Sigmoid colon (tissue), 7 donors: ENCODE data around the gene SAPCD2. TPM values are rescaled to one million over a fixed set of nuclear protein-coding genes. Genes with fewer than 3 reads are reported as not detected.

Source experiments
- DNase-seq: peaks from one replicate; pipeline ENCODE4 v3.0.0-alpha.2; 2019
- H3K27ac ChIP-seq, 4 donors: fragments of 200-600 bp; sonication (generic); one replicate each; pipeline ENCODE4 v1.5.1; 2016 to 2019; ENCODE audit warnings: mild to moderate bottlenecking in 1 of 4
- H3K27me3 ChIP-seq, 3 donors: fragments of 200-600 bp; sonication (generic); one replicate each; pipeline ENCODE4 v1.5.1; 2019; ENCODE audit warnings: mild to moderate bottlenecking in 1 of 3
- H3K36me3 ChIP-seq, 4 donors: fragments of 200-600 bp; sonication (generic); one replicate each; pipeline ENCODE4 v1.5.1; 2016 to 2019
- H3K4me1 ChIP-seq, 4 donors: fragments of 200-600 bp; sonication (generic); one replicate each; pipeline ENCODE4 v1.5.1; 2017 to 2019
- H3K4me3 ChIP-seq, 4 donors: fragments of 200-600 bp; sonication (generic); one replicate each; pipeline ENCODE4 v1.5.1; 2017 to 2019; ENCODE audit warnings: mild to moderate bottlenecking in 2 of 4, moderate library complexity in 1 of 4
- H3K9me3 ChIP-seq, 4 donors: fragments of 200-600 bp in 3 of 4; sonication (generic) in 3 of 4; one replicate each; pipeline versions ENCODE4 v1.5.1 to v1.6.1; 2013 to 2019
- EP300 ChIP-seq, 4 donors: sonication (generic); formaldehyde crosslinking; IDR thresholded peaks; one replicate each; pipeline ENCODE4 v1.6.1; 2017; ENCODE audit warnings: antibody characterized with exemption in 4 of 4
- POLR2A ChIP-seq, 2 donors: fragments of 450-650 bp; IDR thresholded peaks; one replicate each; pipeline ENCODE4 v1.6.1; 2016; ENCODE audit warnings: antibody characterized with exemption in 2 of 2, mild to moderate bottlenecking in 2 of 2, moderate library complexity in 2 of 2
- POLR2AphosphoS5 ChIP-seq, 4 donors: sonication (generic); formaldehyde crosslinking; IDR thresholded peaks; one replicate each; pipeline ENCODE4 v1.6.1; 2017; ENCODE audit warnings: antibody characterized with exemption in 4 of 4
- WGBS, 2 donors: extraction: QIAGEN DNeasy Blood & Tissue Kit; methylation state at CpG; one replicate each; pipeline ENCODE4 v1.1.7; 2013; 5-methylcytosine and 5-hydroxymethylcytosine counted together
- intact Hi-C: fragments of 100-400 bp; cut with DNase I; formaldehyde crosslinking; loops from one replicate; pipeline ENCODE4 v1.15.1; 2023
- polyA plus RNA-seq, 3 donors: library from polyadenylated mRNA; stranded (reverse); fragments of 200-250 nt; gene quantifications; one replicate each; pipeline ENCODE4 v1.2.3, GENCODE V29; 2013
- total RNA-seq, 4 donors: library from RNA; depleted of rRNA; stranded (reverse); fragments of >200 nt; gene quantifications; one replicate each; pipeline ENCODE4 v1.1.0, GENCODE V29; 2016
- TF ChIP-seq, protein P1 (sequence below), 4 experiments: fragments of 450-650 bp in 3 of 4; fragments of 200-600 bp in 1 of 4; IDR thresholded peaks; one replicate each; pipeline ENCODE4 v1.5.1; 2016 to 2019; ENCODE audit warnings: antibody characterized with exemption in 4 of 4, mild to moderate bottlenecking in 3 of 4, moderate library complexity in 2 of 4
- donor health status: healthy with polysubstance abuse.
- donor health status: Bipolar disorder and iron deficiency.
- donor health status: healthy.

Gene SAPCD2
- total and polyA plus RNA-seq, 7 donors: 0.81 to 16.4 (median 3.7) TPM; not detected in 3

- H3K27ac ChIP-seq: peak overlapping the region; percentile 62 to 69 (median 65)
Measured at GRCh38 chr9:137054932-137055384, 15.4 kb downstream of the SAPCD2 start.

DNA sequence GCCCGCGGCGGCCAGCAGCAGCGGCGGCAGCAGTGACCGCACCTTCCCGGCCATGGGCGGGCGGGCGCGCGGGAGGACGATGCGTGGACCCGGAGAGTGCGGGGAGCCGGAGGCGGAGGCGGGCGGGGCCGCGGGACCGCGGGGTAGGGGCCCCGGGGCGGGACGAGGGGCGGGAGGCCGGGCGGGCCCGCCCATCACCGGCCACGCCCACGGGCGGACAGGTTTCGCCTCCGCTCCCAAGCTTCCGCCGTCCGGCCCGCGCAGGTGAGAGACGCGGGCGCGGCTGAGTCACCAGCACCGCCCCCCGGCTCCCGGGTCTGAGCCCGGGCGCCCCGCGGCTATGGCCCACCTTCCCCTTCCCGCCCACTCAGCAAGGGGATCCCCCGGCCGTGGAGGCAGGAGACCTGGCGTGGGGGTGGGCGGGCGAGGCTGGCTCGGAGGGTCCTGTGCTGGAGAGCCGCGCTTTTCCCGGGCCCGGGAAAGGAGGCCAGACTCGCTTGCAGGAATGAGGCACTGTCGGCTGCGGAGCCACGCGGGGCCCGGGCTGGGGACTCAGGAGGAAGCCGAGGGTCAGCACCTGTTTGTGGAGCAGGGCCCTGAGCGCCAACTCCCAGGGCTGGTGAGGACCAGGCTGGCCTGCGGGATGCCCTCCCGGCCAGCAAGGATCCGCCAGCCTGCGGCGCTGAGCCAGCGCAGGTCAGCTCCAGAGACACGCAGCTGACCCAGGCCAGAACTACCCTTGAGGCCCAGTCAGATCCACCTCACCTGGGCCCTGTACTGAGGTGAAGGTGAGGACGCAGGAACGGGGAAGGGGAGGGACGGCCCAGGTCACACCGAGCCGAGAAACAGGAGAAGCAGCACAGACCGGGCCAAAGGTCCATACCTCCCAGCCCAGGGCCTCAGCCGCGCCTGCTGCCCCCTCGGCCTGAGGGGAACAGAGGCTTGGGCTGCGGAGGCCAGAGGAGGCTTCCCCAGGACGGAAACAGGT is 16.1 kb downstream of the SAPCD2 start, which contains the start of gene ENTPD2:
TSS of gene ENTPD2 (minus strand) at position 118 of the 988 bp plus-strand sequence. CDS start at position 54, 64 bp downstream.
- 5 to 17% methylated on average over 90 of the region's 90 CpGs for WGBS, 2 donors
- peak within 1 kb of the TSS; percentile 62 to 69 (median 65) for H3K27ac ChIP-seq
- intact Hi-C loops: no loop called here
- DNase-seq: no peak
- H3K36me3 ChIP-seq: no peaks in the 10 kb centered on the region
- TF ChIP-seq POLR2AphosphoS5 (IDR thresholded peaks at IDR 0.05) (peak in 1 of 4 donors; percentile 22), POLR2A (IDR thresholded peaks at IDR 0.05) (peak in 1 of 2 donors; percentile 21)
- TF ChIP-seq, protein P1, sequence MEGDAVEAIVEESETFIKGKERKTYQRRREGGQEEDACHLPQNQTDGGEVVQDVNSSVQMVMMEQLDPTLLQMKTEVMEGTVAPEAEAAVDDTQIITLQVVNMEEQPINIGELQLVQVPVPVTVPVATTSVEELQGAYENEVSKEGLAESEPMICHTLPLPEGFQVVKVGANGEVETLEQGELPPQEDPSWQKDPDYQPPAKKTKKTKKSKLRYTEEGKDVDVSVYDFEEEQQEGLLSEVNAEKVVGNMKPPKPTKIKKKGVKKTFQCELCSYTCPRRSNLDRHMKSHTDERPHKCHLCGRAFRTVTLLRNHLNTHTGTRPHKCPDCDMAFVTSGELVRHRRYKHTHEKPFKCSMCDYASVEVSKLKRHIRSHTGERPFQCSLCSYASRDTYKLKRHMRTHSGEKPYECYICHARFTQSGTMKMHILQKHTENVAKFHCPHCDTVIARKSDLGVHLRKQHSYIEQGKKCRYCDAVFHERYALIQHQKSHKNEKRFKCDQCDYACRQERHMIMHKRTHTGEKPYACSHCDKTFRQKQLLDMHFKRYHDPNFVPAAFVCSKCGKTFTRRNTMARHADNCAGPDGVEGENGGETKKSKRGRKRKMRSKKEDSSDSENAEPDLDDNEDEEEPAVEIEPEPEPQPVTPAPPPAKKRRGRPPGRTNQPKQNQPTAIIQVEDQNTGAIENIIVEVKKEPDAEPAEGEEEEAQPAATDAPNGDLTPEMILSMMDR (IDR thresholded peaks at IDR 0.05): no peak
- peak within 1 kb of the TSS in 3 of 4 donors; percentile 28 to 35 (median 35) for H3K4me3 ChIP-seq
- peaks cover 23 to 51% (median 46%) of the 10 kb centered on the region in 3 donors for H3K27me3 ChIP-seq
- H3K4me1 ChIP-seq: peaks cover 0 to 47% (median 43%) of the 10 kb centered on the region in 4 donors
- H3K9me3 ChIP-seq: no peaks in the 10 kb centered on the region

More at GRCh38 chr9:137054932-137055384, 15.4 kb downstream of the SAPCD2 start:
- intact Hi-C loops: no loop called here
- Histone ChIP-seq H3K4me1 (peaks cover 0 to 45% (median 40%) of the 10 kb centered on the region in 4 donors), H3K9me3 (no peaks in the 10 kb centered on the region), H3K27me3 (peaks cover 18 to 43% (median 40%) of the 10 kb centered on the region in 3 donors), H3K4me3 (no peak overlapping the region), H3K36me3 (no peaks in the 10 kb centered on the region)
- 22 to 68% methylated on average over 17 of the region's 17 CpGs for WGBS, 2 donors
- TF ChIP-seq POLR2AphosphoS5 (IDR thresholded peaks at IDR 0.05): no peak
- no peak for TF ChIP-seq EP300 (IDR thresholded peaks at IDR 0.05)
- TF ChIP-seq, protein P1 (IDR thresholded peaks at IDR 0.05): no peak
- no peak for TF ChIP-seq POLR2A (IDR thresholded peaks at IDR 0.05)
- no peak for DNase-seq

DNA sequence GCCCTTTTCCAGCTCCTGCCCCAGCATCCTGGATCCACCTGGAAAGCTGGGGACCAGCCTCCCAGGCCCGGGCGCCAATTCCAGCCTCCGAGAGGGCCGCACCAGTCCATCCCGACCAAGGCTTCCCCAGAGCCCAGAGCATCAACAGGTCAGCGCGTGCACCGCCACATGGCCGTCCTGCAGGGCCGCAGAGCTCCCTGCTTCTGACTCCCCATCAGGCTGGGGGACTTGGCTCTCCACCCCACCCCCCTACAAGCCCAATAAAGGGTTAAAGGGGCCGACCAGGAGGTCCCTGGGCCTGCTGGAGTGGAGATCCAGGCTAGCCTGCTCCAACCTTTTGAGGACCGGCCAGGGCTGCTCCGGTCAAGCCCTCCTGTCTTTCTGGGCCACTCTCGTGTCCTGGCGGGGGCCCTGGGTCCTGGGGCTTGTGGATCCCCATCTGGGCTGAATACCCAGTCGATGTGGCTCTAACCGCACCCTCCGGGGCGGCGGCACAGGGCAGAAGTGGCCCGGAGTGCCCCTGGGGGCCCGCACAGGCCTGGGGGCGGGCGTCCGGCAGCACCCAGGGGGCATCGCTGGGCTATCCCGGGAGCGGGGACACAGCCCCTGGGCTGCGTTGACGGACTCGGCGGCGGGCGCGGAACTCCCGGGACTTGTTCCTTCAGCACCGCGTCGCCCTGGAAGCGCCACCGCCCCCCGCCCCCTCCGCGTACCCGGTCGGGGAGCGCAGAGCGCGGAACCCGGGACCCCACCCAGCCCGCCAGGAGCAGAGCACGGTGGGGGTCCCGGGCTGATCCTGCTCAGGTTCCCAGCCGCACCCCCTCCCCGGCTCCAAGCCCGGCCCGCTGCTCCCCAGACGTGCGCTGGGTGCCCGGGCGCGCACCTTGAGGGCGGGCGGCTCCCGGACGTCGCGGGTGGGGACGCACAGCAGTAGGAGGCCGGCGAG is 17.1 kb downstream of the SAPCD2 start:
- H3K27ac ChIP-seq: peak overlapping the region in 1 of 4 donors; percentile 65
- intact Hi-C loops: no loop called here

More for the DNA sequence above, 17.1 kb downstream of the SAPCD2 start:
- H3K4me1 ChIP-seq: peaks cover 0 to 55% (median 51%) of the 10 kb centered on the region in 4 donors
- H3K36me3 ChIP-seq: no peaks in the 10 kb centered on the region
- peaks cover 31 to 60% (median 56%) of the 10 kb centered on the region in 3 donors for H3K27me3 ChIP-seq
- TF ChIP-seq, protein P1 (IDR thresholded peaks at IDR 0.05): no peak
- TF ChIP-seq EP300 (IDR thresholded peaks at IDR 0.05): no peak
- no peak for TF ChIP-seq POLR2A (IDR thresholded peaks at IDR 0.05)
- TF ChIP-seq POLR2AphosphoS5 (IDR thresholded peaks at IDR 0.05): no peak
- H3K4me3 ChIP-seq: peak overlapping the region in 3 of 4 donors; percentile 28 to 35 (median 35)
- no peaks in the 10 kb centered on the region for H3K9me3 ChIP-seq
- no peak for DNase-seq
- 12 to 14% methylated on average over 71 of the region's 71 CpGs for WGBS, 2 donors
